Caco-2 (cell line): ENCODE data around the gene LDB3. TPM values are rescaled to one million over a fixed set of nuclear protein-coding genes. Genes with fewer than 3 reads are reported as not detected.

ENCODE experiments used
- BruUV-seq: library from RNA; stranded (reverse); fragments of 400-500 nt; replicated peaks from 2 replicates; lab custom pipeline; 2021; lab: Mats Ljungman, UMichigan
- CTCF ChIA-PET: fragments of 300-600 bp; sonication (Branson Sonifier 250); formaldehyde crosslinking; loops from one replicate; lab custom pipeline; 2022; ENCODE audit warnings: antibody characterized with exemption; lab: Charles Lee
- POLR2A ChIA-PET: fragments of 300-600 bp; sonication (Branson Sonifier 250); formaldehyde crosslinking; loops from one replicate; lab custom pipeline; 2022; ENCODE audit warnings: antibody characterized with exemption; lab: Charles Lee
- DNase-seq, 2 experiments: peaks; one replicate each; pipeline versions ENCODE4 v3.0.0 to v3.0.0-alpha.2; 2020 to 2022
- H3K27me3 ChIP-seq: replicated peaks from 2 replicates; pipeline ENCODE4 v1.6.0; 2011; ENCODE audit warnings: low read length; ENCODE audit not compliant: control insufficient read depth, insufficient read depth
- H3K36me3 ChIP-seq: 2 replicates; pipeline ENCODE4 v1.5.1; 2011; ENCODE audit warnings: low read length; ENCODE audit not compliant: control insufficient read depth, insufficient read depth
- H3K4me1 ChIP-seq: fragments of 250-450 bp; sonication (Bioruptor Pico); 2 replicates; pipeline ENCODE4 v1.5.1; 2020; ENCODE audit warnings: mild to moderate bottlenecking
- H3K4me3 ChIP-seq: 2 replicates; pipeline ENCODE4 v1.5.1; 2011; ENCODE audit warnings: low read depth, mild to moderate bottlenecking, control low read depth, low read length
- H3K9me3 ChIP-seq: fragments of 250-450 bp; sonication (Bioruptor Pico); 2 replicates; pipeline ENCODE4 v1.5.1; 2020; ENCODE audit warnings: mild to moderate bottlenecking, moderate library complexity
- H3K27ac Mint-ChIP-seq: one replicate; pipeline ENCODE4 v1.8.0; 2022; ENCODE audit warnings: mixed read lengths; ENCODE audit not compliant: unreplicated experiment
- H3K27me3 Mint-ChIP-seq: one replicate; pipeline ENCODE4 v1.8.0; 2022; ENCODE audit warnings: mixed read lengths; ENCODE audit not compliant: insufficient read depth, unreplicated experiment
- H3K36me3 Mint-ChIP-seq: one replicate; pipeline ENCODE4 v1.8.0; 2022; ENCODE audit warnings: mild to moderate bottlenecking, mixed read lengths; ENCODE audit not compliant: insufficient read depth, unreplicated experiment
- H3K4me1 Mint-ChIP-seq: one replicate; pipeline ENCODE4 v1.8.0; 2022; ENCODE audit warnings: low read depth, mixed read lengths; ENCODE audit not compliant: unreplicated experiment
- H3K4me3 Mint-ChIP-seq: one replicate; pipeline ENCODE4 v1.8.0; 2022; ENCODE audit warnings: mild to moderate bottlenecking, moderate library complexity, mixed read lengths; ENCODE audit not compliant: unreplicated experiment
- H3K9me3 Mint-ChIP-seq: one replicate; pipeline ENCODE4 v1.8.0; 2022; ENCODE audit warnings: mixed read lengths; ENCODE audit not compliant: unreplicated experiment
- CTCF ChIP-seq, 2 experiments: fragments of 200-600 bp in 1 of 2; IDR thresholded peaks; 1 replicate in 1 of 2; 2 replicates in 1 of 2; pipeline versions ENCODE4 v1.5.1 to v1.8.0; 2011 to 2022; ENCODE audit warnings: antibody characterized with exemption in 1 of 2, control low read depth in 1 of 2, inconsistent platforms in 1 of 2, low read depth in 1 of 2, low read length in 1 of 2, mild to moderate bottlenecking in 1 of 2, moderate library complexity in 1 of 2; ENCODE audit not compliant: insufficient read depth in 1 of 2, severe bottlenecking in 1 of 2, unreplicated experiment in 1 of 2
- intact Hi-C: fragments of 100-400 bp; cut with micrococcal nuclease; formaldehyde crosslinking; loops from one replicate; pipeline ENCODE4 v1.10.0; 2022; ENCODE audit not compliant: unreplicated experiment
- total RNA-seq: library from RNA; stranded (reverse); gene quantifications from 2 replicates; pipeline ENCODE4 v1.2.3, GENCODE V29; 2022

Gene LDB3
- total RNA-seq, 1 experiment from 2014 or later: 0.09 TPM

DNA sequence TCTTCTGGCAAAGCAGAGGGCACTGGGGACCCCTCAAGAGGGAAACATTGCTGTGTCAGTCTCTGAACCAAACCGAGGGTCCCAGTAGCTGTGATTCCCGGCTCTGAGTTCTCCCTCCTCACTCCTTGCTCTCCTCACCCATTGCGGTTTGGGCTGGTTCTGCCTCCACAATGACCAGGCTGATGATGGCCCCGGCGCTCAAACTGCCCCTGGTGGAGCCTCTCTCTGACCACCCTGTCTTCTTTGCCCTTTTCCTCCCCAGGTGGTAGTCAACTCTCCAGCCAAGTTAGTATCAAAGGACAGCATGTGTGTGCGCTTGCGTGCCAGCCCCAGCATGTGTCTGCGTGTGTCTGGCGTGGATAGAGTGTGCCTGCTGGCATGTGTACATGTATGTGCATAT lies 17.1 kb downstream of the LDB3 start:
- intact Hi-C loops: loop anchor here (10.0 kb wide), 1 partner anchor 281 kb away; no protein-coding TSS in a partner anchor
- Mint-ChIP-seq H3K4me1 (no peaks in the 10 kb centered on the region), H3K27ac (no peak overlapping the region), H3K27me3 (peaks cover 3% of the 10 kb centered on the region), H3K4me3 (no peak overlapping the region), H3K36me3 (no peaks in the 10 kb centered on the region), H3K9me3 (no peaks in the 10 kb centered on the region)
- Histone ChIP-seq H3K36me3 (no peaks in the 10 kb centered on the region), H3K4me3 (no peak overlapping the region), H3K4me1 (no peaks in the 10 kb centered on the region), H3K27me3 (no peaks in the 10 kb centered on the region), H3K9me3 (no peaks in the 10 kb centered on the region)
- CTCF ChIA-PET: interaction anchor here (0.6 to 1.3 kb wide), 3 partner anchors 10 to 319 kb away, joined by 3 to 8 read pairs (median 6); no protein-coding TSS in a partner anchor
- no TSS peak for BruUV-seq
- TF ChIP-seq CTCF (IDR thresholded peaks at IDR 0.05; ENCODE audit: insufficient read depth in 1 of 2, low read depth in 1 of 2, low read length in 1 of 2, severe bottlenecking in 1 of 2, unreplicated experiment in 1 of 2): no peak
- no peak for DNase-seq
- POLR2A ChIA-PET: no interaction called here

- Mint-ChIP-seq H3K27ac (no peak overlapping the region), H3K4me1 (no peaks in the 10 kb centered on the region), H3K4me3 (no peak overlapping the region), H3K27me3 (peaks cover 3% of the 10 kb centered on the region), H3K36me3 (no peaks in the 10 kb centered on the region), H3K9me3 (no peaks in the 10 kb centered on the region)
- no peaks in the 10 kb centered on the region for H3K9me3 ChIP-seq
- no peaks in the 10 kb centered on the region for H3K36me3 ChIP-seq
- H3K4me1 ChIP-seq: no peaks in the 10 kb centered on the region
- H3K4me3 ChIP-seq: no peak overlapping the region
- POLR2A ChIA-PET: no interaction called here
- no peaks in the 10 kb centered on the region for H3K27me3 ChIP-seq
- intact Hi-C loops: loop anchor here (10.0 kb wide), 1 partner anchor 281 kb away; no protein-coding TSS in a partner anchor
- BruUV-seq: no TSS peak
- TF ChIP-seq CTCF (IDR thresholded peaks at IDR 0.05; ENCODE audit: insufficient read depth in 1 of 2, low read depth in 1 of 2, low read length in 1 of 2, severe bottlenecking in 1 of 2, unreplicated experiment in 1 of 2): no peak
- CTCF ChIA-PET: interaction anchor here (1.3 kb wide), 1 partner anchor 9 kb away, joined by 6 read pairs; no protein-coding TSS in a partner anchor
- no peak for DNase-seq
These were observed 17.8 kb downstream of the LDB3 start for GRCh38 chr10:86685893-86686632.

DNA sequence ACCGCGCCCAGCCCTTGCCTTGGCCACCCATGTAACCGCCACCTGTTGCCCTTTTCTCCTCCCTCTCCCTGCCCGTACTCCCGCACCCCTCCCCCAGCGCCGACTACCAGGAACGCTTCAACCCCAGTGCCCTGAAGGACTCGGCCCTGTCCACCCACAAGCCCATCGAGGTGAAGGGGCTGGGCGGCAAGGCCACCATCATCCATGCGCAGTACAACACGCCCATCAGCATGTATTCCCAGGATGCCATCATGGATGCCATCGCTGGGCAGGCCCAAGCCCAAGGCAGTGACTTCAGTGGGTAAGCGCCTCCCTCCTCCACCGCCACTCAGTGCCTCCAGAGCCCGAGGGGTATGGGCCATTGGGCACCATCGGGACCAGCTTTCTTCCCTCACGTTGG lies 18.7 kb downstream of the LDB3 start:
- Histone ChIP-seq H3K4me3 (no peak overlapping the region), H3K4me1 (no peaks in the 10 kb centered on the region), H3K27me3 (no peaks in the 10 kb centered on the region), H3K9me3 (no peaks in the 10 kb centered on the region), H3K36me3 (no peaks in the 10 kb centered on the region)
- H3K27me3 Mint-ChIP-seq: peaks cover 3% of the 10 kb centered on the region
- ChIA-PET POLR2A (no interaction called here), CTCF (no interaction called here)
- TF ChIP-seq CTCF (IDR thresholded peaks at IDR 0.05; ENCODE audit: insufficient read depth in 1 of 2, low read depth in 1 of 2, low read length in 1 of 2, severe bottlenecking in 1 of 2, unreplicated experiment in 1 of 2): no peak
- intact Hi-C loops: loop anchor here (10.0 kb wide), 1 partner anchor 282 kb away; no protein-coding TSS in a partner anchor
- BruUV-seq: no TSS peak
- H3K27ac Mint-ChIP-seq: no peak overlapping the region
- no peaks in the 10 kb centered on the region for H3K36me3 Mint-ChIP-seq
- no peaks in the 10 kb centered on the region for H3K4me1 Mint-ChIP-seq
- no peak overlapping the region for H3K4me3 Mint-ChIP-seq
- DNase-seq: no peak
- no peaks in the 10 kb centered on the region for H3K9me3 Mint-ChIP-seq
